K562 (cell line): ENCODE measurements around the gene ZNF559. TPM values are rescaled to one million over a fixed set of nuclear protein-coding genes. Genes with fewer than 3 reads are reported as not detected.

Source experiments
- ELF1 ChIP-seq: fragments of 200-800 bp; sonication (Bioruptor generic); IDR thresholded peaks from 2 replicates; pipeline ENCODE4 v1.6.1; 2016; ENCODE audit warnings: missing genetic modification characterization, missing compliant biosample characterization
- HOXB6 ChIP-seq: fragments of 250-450 bp; sonication (Bioruptor Pico); IDR thresholded peaks from 2 replicates; pipeline ENCODE4 v1.5.1; 2022; ENCODE audit warnings: mild to moderate bottlenecking, borderline replicate concordance
- IRF2 ChIP-seq: sonication (generic); formaldehyde crosslinking; IDR thresholded peaks from 2 replicates; pipeline ENCODE4 v1.8.1; 2022; ENCODE audit warnings: mild to moderate bottlenecking, missing genetic modification reagents
- MEF2D ChIP-seq: conservative IDR thresholded peaks from 2 replicates; pipeline ENCODE4 v1.6.1; 2016; ENCODE audit warnings: low read depth, missing genetic modification characterization, missing compliant biosample characterization
- NFE2L1 ChIP-seq: fragments of 450-650 bp; IDR thresholded peaks from 2 replicates; pipeline ENCODE4 v1.6.1; 2016; ENCODE audit warnings: missing genetic modification characterization, low read depth, mild to moderate bottlenecking, missing compliant biosample characterization, moderate library complexity, borderline replicate concordance
- PATZ1 ChIP-seq: fragments of 250-450 bp; sonication (Bioruptor Pico); IDR thresholded peaks from 2 replicates; pipeline ENCODE4 v1.5.0; 2020; ENCODE audit warnings: mild to moderate bottlenecking, borderline replicate concordance
- PML ChIP-seq: IDR thresholded peaks from 2 replicates; pipeline ENCODE4 v1.6.1; 2012; ENCODE audit warnings: low read length, inconsistent platforms
- POLR2B ChIP-seq: fragments of 450-650 bp; IDR thresholded peaks from 2 replicates; pipeline ENCODE4 v1.6.1; 2018; ENCODE audit warnings: low read depth; ENCODE audit not compliant: partially characterized antibody
- SIN3B ChIP-seq: fragments of 450-650 bp; IDR thresholded peaks from 2 replicates; pipeline ENCODE4 v1.6.1; 2017; ENCODE audit warnings: low read depth, mild to moderate bottlenecking, moderate library complexity
- SRF ChIP-seq, 2 experiments: fragments of 250-450, 450-650 bp in 1 of 2; sonication (Bioruptor Pico) in 1 of 2; sonication (generic) in 1 of 2; formaldehyde crosslinking; IDR thresholded peaks; 2 replicates each; pipeline versions ENCODE4 v1.5.0 to v1.5.1; 2020 to 2022; ENCODE audit warnings: mild to moderate bottlenecking in 1 of 2, missing genetic modification reagents in 1 of 2
- SRSF3 ChIP-seq: fragments of 200-400 bp; formaldehyde crosslinking; IDR thresholded peaks from 2 replicates; pipeline ENCODE4 v1.6.1; 2016; ENCODE audit warnings: mild to moderate bottlenecking, low read length, moderate library complexity; ENCODE audit not compliant: insufficient read depth
- TEAD2 ChIP-seq: fragments of 450-650 bp; IDR thresholded peaks from 2 replicates; pipeline ENCODE4 v1.6.1; 2016; ENCODE audit warnings: missing genetic modification characterization, control low read depth, missing compliant biosample characterization
- YBX1 ChIP-seq: fragments of 450-650 bp; IDR thresholded peaks from 2 replicates; pipeline ENCODE4 v1.7.1; 2016; ENCODE audit warnings: mild to moderate bottlenecking
- ZBTB43 ChIP-seq: sonication (generic); formaldehyde crosslinking; IDR thresholded peaks from 2 replicates; pipeline ENCODE4 v1.8.0; 2023; ENCODE audit warnings: mild to moderate bottlenecking, missing genetic modification reagents
- ZNF561 ChIP-seq: fragments of 450-650 bp; formaldehyde crosslinking; conservative IDR thresholded peaks from 2 replicates; pipeline ENCODE4 v1.4.0; 2020; ENCODE audit warnings: mild to moderate bottlenecking, moderate library complexity
- ZNF699 ChIP-seq: fragments of 250-450 bp; sonication (Bioruptor Pico); IDR thresholded peaks from 2 replicates; pipeline ENCODE4 v1.8.0; 2021; ENCODE audit warnings: mild to moderate bottlenecking, moderate library complexity; ENCODE audit not compliant: insufficient replicate concordance
- polyA plus RNA-seq, 8 experiments: library from polyadenylated mRNA; depleted of rRNA in 4 of 8; stranded (reverse) in 5 of 8; unstranded in 3 of 8; fragments of >200 nt; fragmentation: Nextera tagmentation in 2 of 8; fragmentation: Illumina TruSeq in 1 of 8; extraction: Ambion mirVana in 2 of 8; extraction: Trizol in 1 of 8; gene quantifications; 2 replicates each; pipeline versions ENCODE4 v1.2.1 to v1.2.3, GENCODE V29; 2011 to 2014; ENCODE audit warnings: inconsistent platforms in 1 of 8, missing spikeins in 1 of 8
- total RNA-seq, 7 experiments: library from RNA; depleted of rRNA in 6 of 7; stranded (reverse); fragments of >200 nt in 6 of 7; fragmentation: Illumina TruSeq in 2 of 7; extraction: Trizol in 2 of 7; gene quantifications; 2 replicates each; pipeline versions ENCODE4 v1.2.1 to v1.2.3, GENCODE V29; 2011 to 2021; ENCODE audit warnings: low replicate concordance in 1 of 7
- TF ChIP-seq, protein P1 (sequence below), 2 experiments: fragments of 250-450 bp in 1 of 2; fragments of 450-650 bp in 1 of 2; sonication (Bioruptor Pico) in 1 of 2; IDR thresholded peaks; 2 replicates each; pipeline versions ENCODE4 v1.6.1 to v1.8.0; 2016 to 2021; ENCODE audit warnings: mild to moderate bottlenecking in 2 of 2, moderate library complexity in 2 of 2, missing compliant biosample characterization in 1 of 2, missing genetic modification characterization in 1 of 2
- TF ChIP-seq, protein P2 (sequence below): sonication (generic); formaldehyde crosslinking; IDR thresholded peaks from 2 replicates; pipeline ENCODE4 v1.8.1; 2022; ENCODE audit warnings: missing genetic modification reagents
- TF ChIP-seq, protein P3 (sequence below): sonication (generic); formaldehyde crosslinking; IDR thresholded peaks from 2 replicates; pipeline ENCODE4 v1.5.0; 2020; ENCODE audit warnings: missing genetic modification reagents

The ZNF559 gene
- total and polyA plus RNA-seq, 9 of the 15 experiments (the other 6 are each of a cell fraction or from before 2014, with no cell fraction given) = 4.0 to 21.5 (median 11.5) TPM

DNA sequence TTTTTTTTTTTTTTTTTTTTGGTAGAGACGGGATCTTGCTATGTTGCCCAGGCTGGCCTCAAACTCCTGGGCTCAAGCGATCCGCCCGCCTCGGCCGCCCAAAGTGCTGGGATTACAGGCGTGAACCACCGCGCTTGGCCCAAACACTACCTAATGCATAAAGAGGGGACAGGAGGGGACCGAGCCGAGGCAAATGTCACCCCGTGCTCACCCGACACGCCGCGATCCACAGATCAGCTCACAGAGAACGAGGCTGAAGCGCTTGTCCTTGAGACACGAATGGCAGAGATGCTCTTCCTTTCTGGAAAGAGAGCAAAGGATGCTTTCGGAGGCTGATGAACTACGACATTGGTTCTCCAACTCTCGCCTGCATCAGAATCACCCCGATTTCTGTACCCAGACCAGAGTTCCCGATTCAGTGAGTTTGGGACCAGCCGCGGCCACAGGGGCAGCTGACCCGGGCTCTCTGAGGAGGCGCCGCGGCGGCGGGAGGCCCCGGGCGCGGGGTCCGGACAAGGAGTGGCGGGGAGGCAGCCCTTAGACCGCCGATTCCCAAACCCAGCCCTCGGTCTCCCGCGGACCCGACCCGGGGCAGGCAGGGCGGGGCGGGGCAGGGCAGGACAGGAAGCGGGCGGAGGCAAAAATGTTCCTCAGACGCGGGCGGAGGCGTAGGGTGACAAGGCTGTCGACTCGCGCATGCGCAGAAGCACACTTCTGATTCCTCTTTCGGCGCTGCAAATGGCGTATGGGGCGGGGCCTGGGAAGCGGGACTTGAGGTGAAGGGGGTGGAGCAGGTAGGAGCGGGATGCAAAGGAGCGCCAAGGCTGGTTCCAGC, 14.6 kb upstream of the ZNF559 start, which contains the start of gene ZNF699 (continued):
- TF ChIP-seq, protein P1, sequence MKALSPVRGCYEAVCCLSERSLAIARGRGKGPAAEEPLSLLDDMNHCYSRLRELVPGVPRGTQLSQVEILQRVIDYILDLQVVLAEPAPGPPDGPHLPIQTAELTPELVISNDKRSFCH (CRISPR knock-in tag; IDR thresholded peaks at IDR 0.05) = no peak
- TF ChIP-seq, protein P1 (tag; IDR thresholded peaks at IDR 0.05) = 0 out of 2 replicates have a peak, but pooled peaks have one; percentile 21
- TF ChIP-seq POLR2B = peak; percentile 88
- no peak for TF ChIP-seq TEAD2 (tag)
- TF ChIP-seq, protein P2, sequence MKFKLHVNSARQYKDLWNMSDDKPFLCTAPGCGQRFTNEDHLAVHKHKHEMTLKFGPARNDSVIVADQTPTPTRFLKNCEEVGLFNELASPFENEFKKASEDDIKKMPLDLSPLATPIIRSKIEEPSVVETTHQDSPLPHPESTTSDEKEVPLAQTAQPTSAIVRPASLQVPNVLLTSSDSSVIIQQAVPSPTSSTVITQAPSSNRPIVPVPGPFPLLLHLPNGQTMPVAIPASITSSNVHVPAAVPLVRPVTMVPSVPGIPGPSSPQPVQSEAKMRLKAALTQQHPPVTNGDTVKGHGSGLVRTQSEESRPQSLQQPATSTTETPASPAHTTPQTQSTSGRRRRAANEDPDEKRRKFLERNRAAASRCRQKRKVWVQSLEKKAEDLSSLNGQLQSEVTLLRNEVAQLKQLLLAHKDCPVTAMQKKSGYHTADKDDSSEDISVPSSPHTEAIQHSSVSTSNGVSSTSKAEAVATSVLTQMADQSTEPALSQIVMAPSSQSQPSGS (CRISPR knock-in tag) = no peak
- TF ChIP-seq PATZ1 (CRISPR knock-in tag) = no peak
- TF ChIP-seq PML = no peak; the same call in 1 of the 2 replicates
- no peak for TF ChIP-seq HOXB6 (CRISPR knock-in tag)
- no peak; a peak in 1 of 4 replicates for TF ChIP-seq SRF (CRISPR knock-in tag; IDR thresholded peaks at IDR 0.05)
- TF ChIP-seq SRSF3 = no peak
- no peak for TF ChIP-seq SIN3B
- no peak for TF ChIP-seq MEF2D (tag)
- TF ChIP-seq ELF1 (tag) = peak; percentile 31
- no peak for TF ChIP-seq ZBTB43 (CRISPR knock-in tag)
- TF ChIP-seq NFE2L1 = no peak
- TF ChIP-seq, protein P3, sequence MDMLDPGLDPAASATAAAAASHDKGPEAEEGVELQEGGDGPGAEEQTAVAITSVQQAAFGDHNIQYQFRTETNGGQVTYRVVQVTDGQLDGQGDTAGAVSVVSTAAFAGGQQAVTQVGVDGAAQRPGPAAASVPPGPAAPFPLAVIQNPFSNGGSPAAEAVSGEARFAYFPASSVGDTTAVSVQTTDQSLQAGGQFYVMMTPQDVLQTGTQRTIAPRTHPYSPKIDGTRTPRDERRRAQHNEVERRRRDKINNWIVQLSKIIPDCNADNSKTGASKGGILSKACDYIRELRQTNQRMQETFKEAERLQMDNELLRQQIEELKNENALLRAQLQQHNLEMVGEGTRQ (CRISPR knock-in tag) = 0 out of 2 replicates have a peak, but pooled peaks have one; percentile 16
- no peak for TF ChIP-seq IRF2 (CRISPR knock-in tag)
- TF ChIP-seq ZNF699 (CRISPR knock-in tag) = no peak
- TF ChIP-seq ZNF561 = no peak
- no peak for TF ChIP-seq YBX1
